Transverse colon (tissue), 4 donors: ENCODE measurements around the gene CAPRIN1.

Experiments used
- CTCF ChIP-seq, 5 experiments: fragments of 200-600 bp in 3 of 5; fragments of 450-650 bp in 2 of 5; sonication (generic) in 3 of 5; IDR thresholded peaks; 1 replicate in 2 of 5; 2 replicates in 3 of 5; pipeline ENCODE4 v1.5.1; 2016 to 2017; ENCODE audit warnings: antibody characterized with exemption in 5 of 5, inconsistent platforms in 3 of 5, mild to moderate bottlenecking in 2 of 5, moderate library complexity in 1 of 5
- EP300 ChIP-seq: sonication (generic); formaldehyde crosslinking; IDR thresholded peaks from one replicate; pipeline ENCODE4 v1.6.1; 2017; ENCODE audit warnings: antibody characterized with exemption, low read depth
- POLR2A ChIP-seq: fragments of 450-650 bp; IDR thresholded peaks from one replicate; pipeline ENCODE4 v1.6.1; 2016; ENCODE audit warnings: antibody characterized with exemption, mild to moderate bottlenecking, moderate library complexity
- POLR2AphosphoS5 ChIP-seq, 3 donors: sonication (generic); formaldehyde crosslinking; IDR thresholded peaks; one replicate each; pipeline ENCODE4 v1.6.1; 2016; ENCODE audit warnings: antibody characterized with exemption in 3 of 3

DNA sequence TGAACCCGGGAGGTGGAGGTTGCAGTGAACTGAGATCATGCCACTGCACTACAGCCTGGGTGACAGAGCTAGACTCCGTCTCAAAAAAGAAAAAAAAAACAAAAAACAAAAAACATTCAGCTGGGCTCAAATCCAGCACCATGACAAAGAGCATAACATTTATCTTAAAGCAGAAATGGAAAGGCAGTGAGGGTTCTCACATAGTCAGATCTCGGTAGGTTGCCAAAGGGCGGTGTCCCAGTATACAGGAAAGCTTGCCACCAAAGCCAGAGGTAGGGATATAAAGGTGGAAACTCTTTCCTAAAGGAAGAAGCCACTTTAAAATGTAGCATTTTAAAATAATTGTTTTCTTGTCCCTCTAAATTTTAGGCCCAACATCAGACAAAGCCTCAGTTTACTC lies 22.4 kb upstream of the CAPRIN1 start:
- no peak for TF ChIP-seq CTCF (IDR thresholded peaks at IDR 0.05)
- no peak for TF ChIP-seq POLR2A
- TF ChIP-seq POLR2AphosphoS5 (IDR thresholded peaks at IDR 0.05): no peak
- TF ChIP-seq EP300: no peak
